HG03066 (cell line): ENCODE results near the gene FKBP14.
"Not testable (repeated sequence)": the region's sequence is repeated elsewhere in the genome, so short reads cannot be mapped to it uniquely, and the experiment has no call there.

ENCODE experiments used
- ATAC-seq: cut with Tn5 transposase; IDR thresholded peaks from one replicate; pipeline ENCODE4 v1.9.1; 2021; ENCODE audit warnings: low read depth; ENCODE audit not compliant: unreplicated experiment

FKBP14 gene, protein sequence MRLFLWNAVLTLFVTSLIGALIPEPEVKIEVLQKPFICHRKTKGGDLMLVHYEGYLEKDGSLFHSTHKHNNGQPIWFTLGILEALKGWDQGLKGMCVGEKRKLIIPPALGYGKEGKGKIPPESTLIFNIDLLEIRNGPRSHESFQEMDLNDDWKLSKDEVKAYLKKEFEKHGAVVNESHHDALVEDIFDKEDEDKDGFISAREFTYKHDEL

DNA sequence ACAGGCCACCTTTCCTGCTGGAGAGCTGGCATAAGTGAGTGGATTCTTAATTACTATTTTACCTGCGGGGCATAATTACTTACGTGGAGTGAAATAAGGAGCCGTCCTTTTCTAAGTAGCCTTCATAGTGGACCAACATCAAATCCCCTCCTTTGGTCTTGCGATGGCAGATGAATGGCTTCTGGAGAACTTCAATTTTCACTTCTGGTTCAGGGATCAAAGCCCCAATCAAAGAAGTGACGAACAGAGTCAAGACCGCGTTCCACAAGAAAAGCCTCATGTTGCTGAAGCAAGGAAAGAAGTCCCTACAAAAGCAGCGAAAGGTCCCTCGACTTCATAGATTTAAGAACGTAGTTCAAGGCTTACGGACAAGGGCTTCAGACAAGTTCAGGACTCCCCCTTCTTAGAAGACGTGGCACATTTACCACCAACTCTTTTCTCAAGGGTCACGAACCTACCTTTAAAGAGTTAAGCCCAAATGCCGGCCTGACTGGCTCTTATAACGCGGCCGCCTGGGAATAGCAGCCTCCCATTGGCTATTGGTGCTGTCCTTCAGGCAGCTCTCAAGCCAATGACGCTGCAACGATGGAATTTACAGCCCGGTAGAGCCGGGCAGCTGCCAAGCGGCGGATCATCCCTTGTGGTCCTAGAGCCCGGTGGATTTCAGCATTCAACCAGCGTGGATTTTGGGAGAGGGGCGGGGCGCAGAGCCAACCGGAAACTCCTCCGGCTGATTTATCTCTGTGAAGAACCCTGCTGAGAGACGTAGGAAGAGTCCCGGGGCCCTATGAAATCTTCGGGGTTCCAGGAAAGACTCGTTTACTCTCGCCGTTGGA is at the start of gene FKBP14:
TSS of gene FKBP14 (minus strand) at position 474 of the 836 bp plus-strand sequence. CDS start at position 280, 194 bp downstream.
- ATAC-seq = peak; percentile 71

DNA sequence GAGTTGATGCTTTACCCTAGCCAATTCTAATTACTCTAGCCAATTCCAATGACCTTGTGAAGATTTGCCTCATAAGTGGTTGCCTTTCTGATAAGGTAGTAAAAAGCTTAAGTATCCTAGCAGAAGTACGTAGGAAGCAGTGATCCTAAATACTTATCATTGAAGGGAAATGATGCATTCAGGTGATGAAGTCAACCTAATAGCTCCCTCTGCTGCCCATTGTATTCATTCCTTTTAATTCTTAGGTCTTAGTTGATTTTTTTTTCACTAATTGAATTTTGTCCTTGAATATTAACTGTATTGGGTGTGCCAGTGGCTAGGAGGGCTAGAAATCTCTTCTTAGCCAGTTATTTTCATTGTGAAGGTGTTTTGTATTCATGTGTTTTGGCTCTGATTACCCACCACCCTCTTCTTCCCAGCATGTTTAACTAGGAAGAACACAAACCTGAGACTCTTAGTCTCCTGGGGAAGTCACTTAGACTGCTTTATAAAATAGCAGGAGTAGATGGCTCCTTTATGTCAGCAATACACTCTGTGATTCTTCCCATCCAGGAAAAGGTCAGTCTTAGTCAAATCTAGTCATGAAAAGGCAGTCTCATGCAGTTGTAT is 48.0 kb upstream of the FKBP14 start:
- no peak for ATAC-seq

DNA sequence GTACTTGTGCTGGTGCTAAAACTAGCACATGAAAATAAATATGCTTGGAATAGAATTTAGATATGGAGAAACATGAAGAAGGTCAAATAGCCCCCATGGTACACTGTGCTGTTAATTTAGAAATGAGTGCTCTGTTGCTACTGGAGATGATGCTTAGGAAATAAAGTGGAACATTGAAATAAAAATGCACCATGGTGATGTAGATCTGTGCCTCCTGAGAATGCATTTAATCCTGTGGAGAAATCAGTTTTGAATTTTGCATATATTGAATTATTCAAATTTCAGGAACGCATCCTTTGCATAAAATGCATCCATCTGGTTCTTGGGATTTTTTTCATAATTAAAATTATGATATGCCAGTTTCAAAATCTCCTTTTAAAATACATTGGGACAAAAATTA is 46.2 kb upstream of the FKBP14 start:
- ATAC-seq = no peak

DNA sequence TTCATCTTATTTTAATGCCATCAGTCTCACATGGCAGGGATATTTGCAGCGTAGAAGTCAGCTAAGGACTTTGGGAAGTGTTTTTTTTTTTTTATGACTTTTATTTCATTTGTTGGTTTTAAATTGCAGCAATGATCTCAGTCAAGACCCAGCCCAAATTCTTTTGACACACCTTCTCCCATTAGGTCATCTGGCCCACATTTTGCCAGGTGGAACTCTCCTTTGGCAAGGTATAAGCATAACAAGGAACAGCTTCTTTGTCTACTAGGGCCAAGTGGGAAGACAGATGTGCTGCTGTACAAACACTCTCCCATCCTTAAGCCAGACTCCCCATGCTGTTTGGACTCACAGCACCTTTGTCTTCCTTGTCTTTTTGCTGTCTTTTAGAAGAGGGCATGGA is 43.5 kb upstream of the FKBP14 start:
- no peak for ATAC-seq

DNA sequence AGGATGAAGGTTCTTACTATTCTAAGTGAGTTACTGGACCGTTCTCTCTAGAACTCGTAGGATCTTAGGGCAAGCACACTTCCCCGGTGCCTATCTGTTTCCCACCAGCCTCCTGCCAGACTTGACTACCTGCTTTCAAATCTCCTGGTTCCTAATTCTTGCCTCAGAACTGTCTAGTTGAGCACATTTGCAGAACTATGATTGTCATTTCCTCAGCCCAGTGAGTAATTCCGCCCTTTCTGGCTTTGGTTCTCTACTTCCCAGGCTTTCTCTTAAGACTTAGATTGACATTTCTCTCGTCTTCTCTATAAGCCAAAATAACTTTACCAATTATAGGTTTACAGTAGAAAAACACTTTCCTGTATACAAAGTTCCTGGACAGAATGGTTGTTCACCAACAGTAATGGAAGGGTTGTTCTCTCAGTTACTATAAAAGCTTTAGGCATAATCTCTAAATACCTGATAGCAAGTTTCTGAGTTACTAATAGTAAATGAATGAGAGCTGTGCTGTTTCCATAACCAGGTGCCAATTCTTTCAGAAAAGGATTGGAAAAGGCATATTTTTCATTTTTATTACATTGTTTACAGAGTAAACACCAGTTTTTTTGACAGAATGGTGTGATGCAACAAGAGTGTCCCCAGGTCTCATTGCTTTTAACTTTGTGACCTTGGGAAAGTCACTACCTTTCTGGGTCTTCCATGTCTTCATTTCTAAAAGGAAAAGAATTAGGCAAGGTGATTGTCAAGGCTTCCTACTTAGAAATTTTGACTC is 42.8 kb upstream of the FKBP14 start:
- no peak for ATAC-seq

DNA sequence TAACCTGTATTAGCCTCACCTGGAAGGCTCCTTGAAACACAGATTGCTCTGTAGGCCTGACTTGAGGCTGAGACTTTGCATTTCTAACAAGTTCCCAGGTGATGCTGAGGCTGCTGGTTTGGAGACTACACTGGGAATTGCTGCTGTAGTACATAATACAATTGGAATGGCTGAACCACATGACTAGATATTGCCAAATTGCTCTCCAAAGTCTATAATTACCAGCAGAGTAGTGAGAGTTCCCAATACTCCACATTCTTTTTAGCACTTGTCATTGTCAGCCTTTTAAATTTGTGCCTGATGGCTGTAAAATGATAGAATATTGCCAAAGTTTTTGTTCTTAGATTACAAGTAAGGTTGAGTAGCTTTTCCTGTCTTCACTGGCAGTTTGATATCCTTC is 41.6 kb upstream of the FKBP14 start:
- ATAC-seq = no peak

DNA sequence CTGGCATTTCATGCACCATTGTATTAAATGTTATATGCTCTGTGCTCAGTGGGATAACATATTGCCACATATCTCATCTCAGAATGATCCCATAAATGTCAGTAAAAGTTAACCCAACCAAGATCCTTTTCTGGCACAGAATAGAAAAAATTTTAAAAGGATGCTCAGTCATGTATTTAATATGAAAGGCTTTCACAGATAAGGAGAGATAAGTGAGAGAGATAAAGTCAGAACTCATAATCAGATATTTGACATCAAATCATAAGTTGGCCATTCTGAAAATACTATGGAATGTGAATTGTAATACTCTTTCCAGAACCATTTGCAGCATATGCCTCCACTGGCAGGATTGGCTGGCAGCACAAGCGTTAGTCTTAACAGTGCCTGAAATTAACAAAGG is 40.2 kb upstream of the FKBP14 start:
- no peak for ATAC-seq

DNA sequence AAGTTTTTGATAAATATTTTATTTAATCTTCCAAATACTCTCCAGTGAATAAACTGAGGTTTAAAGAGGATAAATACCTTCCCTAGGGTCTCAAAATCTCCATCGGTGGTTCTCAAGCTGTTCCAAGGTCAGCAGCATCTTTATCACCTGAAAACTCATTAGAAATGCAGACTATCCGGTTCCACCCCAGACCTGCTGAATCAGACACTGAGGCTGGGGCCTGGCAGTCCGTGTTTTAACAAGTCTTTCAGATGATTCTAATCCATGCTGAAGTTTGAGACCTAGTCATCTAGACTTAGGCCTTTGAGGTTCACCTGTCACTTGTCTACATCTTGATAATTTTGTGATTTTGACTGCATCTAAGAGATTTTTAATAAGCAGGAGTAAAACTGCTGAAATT is 39.2 kb upstream of the FKBP14 start:
- ATAC-seq = no peak

DNA sequence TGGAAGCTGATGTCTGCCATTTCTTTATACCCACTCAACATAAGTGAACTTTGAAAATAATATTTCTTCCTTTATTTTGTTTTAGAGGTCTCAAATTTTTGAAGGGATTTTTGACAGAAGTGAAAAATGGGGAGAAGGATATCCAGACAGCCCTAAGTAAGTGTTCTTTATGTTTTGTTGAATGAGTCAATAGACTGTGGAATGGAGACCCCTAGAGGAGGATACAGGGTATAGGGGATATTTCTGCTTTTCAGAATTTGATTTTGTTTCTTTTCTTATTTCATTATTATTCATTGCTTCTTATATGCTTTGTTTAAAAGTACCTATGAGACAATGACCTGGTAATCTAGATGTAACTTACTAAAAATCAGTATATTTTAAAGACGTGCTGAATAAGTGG is 36.1 kb upstream of the FKBP14 start:
- peak; percentile 51 for ATAC-seq

DNA sequence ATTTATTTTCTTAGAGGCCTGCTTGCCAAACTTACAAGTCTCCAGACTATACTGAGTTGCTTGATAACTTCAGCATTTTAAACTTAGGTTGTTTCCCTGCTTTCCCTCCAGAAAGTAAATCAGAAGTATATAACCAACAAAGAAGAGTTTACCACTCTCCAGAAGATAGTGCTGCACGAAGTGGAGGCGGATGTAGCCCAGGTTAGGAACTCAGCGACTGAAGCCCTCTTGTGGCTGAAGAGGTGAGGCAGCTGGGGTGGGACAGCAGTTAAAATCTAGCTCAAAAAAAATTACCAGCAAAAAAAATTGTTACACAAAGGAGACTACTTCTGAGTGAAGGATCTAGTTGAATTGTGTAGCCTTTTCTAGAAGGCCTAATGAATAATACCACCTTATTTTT is 35.3 kb upstream of the FKBP14 start:
- ATAC-seq = not testable (repeated sequence)

DNA sequence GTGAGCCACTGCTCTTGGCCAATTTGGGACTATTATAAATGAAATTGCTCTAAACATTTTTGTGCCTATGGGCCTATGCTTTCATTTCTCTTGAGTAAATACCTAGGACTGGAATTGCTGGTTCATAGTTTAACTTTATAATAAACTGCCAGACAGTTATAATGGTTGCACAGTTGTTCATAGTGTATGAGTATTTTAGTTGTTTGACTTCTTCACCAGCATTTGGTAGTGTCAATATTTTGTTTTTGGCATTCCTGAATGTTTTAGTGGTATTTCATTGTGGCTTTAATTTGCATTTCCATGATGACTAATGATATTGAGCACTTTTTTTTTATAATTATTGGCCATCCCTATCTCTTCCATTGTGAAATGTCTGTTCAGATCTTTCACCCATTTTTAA is 31.2 kb upstream of the FKBP14 start:
- no peak for ATAC-seq

DNA sequence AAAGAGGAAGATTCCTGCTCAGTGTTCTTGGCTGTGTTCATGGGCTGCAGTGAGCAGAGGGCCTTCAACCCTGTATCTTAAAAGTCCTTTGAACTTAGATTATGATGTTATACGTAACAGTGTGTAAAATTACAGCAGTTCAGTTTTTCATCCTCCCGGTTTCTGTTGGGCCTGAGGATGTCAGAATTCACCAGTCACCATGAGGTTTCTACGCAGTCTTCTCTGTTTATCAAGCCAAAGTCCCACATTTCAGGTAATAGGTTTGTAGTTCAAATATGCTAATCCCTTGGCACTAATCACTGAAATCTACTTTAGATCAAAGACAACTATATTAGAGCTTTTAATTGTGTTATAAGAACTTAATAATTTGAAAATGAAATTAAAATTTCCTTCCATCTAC is 26.6 kb upstream of the FKBP14 start:
- no peak for ATAC-seq

DNA sequence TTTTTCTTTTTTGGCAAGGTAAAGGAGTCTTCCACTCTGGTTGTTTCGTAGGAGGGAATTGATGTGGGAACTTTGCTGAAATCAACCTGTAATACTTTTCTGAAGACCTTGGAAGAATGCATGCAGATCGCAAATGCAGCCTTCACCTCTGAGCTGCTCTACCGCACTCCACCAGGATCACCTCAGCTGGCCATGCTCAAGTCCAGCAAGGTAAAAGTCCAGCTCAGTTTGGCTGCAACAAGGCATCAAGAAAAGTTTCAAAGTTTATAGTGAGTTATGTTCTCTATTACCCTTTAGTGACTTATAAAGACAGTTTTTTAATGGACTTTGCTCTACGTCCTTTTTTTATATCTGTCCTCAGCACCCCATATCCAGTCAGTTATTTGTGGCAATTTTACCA is 22.7 kb upstream of the FKBP14 start:
- ATAC-seq = no peak

DNA sequence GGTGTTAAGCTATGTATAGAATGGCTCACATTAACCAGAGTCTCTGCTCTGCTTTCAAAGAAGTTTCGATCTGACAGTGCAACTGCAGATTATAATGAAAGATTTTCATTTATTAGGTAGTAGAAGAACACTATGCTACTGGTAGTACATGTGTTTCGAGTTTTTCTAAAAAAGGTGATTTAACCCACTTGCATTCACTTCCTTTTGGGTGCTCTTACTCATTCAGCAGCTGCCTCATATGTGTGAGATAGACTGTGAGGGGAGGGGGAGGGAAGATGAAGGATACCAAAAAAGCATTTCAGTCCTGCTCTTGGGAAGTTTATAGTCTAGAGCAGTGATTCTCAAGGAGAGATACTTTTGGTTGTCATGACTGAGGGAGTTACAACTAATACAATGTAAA is 22.1 kb upstream of the FKBP14 start:
- no peak for ATAC-seq

DNA sequence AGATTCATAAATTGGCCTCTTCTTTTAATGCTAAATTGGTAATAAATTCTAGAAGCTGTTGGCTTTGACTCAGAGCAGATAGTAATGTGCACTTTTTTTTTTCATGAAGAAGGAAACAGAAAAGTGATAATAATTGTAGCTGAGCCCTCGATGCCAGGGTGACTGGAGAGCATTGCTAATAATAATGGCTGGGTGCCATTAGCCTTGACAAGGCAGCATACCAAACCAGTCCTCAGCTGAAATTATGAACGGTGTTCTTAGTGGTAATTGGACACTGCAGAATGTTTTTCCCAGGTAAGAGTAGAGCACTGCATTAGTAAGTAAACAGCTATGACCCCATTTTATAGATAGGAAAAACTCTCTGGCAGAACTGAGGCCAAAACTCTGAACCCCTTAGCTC is 20.6 kb upstream of the FKBP14 start:
- no peak for ATAC-seq

DNA sequence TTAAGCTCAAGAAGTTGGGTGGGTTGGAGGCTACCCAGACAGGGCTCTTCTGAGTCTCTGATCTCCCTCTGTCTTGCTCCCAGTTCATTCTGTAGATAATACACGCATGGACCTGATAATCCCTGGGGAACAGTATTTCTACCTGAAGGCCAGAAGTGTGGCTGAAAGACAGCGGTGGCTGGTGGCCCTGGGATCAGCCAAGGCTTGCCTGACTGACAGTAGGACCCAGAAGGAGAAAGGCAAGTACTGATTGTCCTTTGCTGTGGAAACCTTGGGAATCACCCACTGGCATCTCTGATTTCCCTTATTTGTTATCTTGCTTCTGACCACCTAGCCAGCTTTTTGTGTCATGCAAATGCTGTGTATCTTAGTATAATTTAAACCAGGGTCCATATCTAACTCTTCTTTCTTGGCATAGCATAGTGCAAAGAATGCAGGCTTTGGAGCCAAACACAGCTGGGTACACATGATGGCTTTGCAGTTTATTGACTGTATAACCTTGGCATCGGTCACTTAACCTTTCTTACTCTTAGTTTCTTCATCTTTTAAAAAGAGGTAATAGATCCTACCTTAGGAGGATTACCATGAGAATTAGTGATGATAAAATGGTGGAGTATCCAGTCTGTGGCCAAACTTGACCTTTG is 19.7 kb upstream of the FKBP14 start:
- no peak for ATAC-seq

DNA sequence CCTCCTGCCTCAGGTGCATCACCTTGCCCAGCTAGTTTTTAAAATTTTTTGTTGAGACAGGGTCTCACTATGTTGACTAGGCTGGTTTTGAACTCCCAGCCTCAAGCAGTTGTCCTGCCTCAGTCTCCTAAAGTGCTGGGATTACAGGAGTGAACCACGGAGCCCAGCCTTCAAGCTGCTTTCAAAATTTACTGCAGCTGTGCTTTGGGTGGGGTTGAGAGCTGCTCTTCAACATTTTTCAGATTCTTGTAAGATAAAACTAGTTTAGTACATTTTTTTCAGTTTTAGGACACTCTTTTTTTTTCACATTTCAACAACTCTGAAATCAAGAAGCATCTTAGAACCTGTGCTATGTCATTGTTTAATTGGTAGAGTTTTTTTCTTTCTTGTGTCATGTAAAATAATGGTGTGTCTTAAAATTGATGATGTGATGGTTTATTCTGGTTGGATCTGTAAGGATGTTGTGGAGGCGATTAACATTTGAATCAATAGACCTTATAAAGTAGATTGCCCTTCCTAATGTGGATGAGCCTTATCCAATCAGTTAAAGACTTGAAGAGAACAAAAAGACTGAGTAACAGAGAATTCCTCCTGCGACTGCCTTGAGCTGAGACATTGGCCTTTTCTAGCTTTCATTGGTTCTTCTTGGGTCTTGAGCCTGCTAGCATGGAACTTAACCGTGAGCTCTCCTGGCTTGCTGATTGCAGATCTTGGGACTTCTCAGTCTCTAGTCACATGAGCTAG is 15.2 kb upstream of the FKBP14 start:
- no peak for ATAC-seq

DNA sequence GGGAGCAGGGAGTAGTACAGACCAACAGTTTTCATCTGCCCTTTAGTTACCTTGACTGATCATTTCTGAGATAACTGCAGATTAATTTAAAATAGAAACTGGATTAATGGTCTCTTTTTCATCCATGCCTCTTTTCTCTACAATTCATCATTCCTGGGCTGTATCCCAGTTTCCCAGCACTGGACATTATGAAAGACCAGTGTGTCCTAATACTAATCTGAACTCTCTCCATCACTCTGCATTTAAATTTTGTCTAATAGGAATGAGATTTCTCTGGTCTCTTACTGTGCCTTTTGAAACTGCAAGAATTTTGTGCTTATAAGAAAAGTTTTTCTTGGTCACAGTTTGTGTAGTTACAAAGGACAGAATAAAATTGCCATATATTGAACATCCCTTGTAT is 14.4 kb upstream of the FKBP14 start:
- ATAC-seq = no peak

DNA sequence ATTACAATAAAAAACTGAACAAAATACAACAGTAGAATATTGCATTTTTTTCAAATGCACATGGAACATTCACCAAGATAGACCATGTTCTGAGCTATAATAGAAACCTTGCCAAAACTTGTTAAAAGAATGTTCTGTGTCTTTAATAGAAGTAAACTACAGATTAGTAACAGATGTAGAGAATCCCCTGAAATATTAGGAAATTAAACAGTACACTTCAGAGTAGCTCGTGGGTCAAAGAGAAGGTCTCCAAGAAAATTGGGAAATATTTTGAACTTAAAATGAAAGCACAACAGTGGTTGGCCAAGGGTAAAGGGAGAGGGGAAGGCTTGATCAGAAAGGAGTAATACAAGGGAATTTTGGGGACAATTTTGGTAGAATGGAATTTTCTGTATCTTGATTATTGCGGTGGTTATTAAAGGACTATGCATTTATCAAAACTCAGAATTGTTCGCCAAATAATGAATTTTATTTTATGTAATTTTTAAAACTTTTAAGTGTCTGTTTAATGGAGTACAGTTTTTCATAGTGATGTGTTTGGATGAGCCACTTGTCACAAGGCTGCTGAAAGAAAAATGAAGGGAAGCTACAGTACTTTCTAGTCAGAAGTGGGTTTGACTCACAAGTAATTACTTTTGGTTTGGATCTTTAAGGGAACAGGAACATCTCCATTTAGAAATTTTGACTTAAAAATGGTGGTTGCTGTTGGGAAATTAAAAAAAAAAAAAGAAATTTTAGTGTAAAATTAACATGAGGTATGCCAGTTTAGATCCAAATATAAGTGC is 11.9 kb upstream of the FKBP14 start:
- no peak for ATAC-seq
